ENCODE results near the gene HMG20A. TPM values are rescaled to one million over a fixed set of nuclear protein-coding genes. Genes with fewer than 3 reads are reported as not detected.

The HMG20A gene
- polyA plus RNA-seq, 2 donors: 6.5 to 7.0 TPM

GRCh38 chr15:77425104-77425503, 4.4 kb downstream of the HMG20A start:
- no peak overlapping the region for H3K4me3 ChIP-seq (ENCODE audit: low read depth in 1 of 2, low read length in 2 of 2)
- H3K27me3 ChIP-seq (ENCODE audit: control insufficient read depth in 1 of 2, insufficient read depth in 2 of 2, low read length in 2 of 2): no peaks in the 10 kb centered on the region
- no peaks in the 10 kb centered on the region for H3K4me1 ChIP-seq (ENCODE audit: control insufficient read depth in 2 of 2, insufficient read depth in 2 of 2, low read length in 1 of 2)
- no peak overlapping the region for H3K27ac ChIP-seq (ENCODE audit: low read depth in 2 of 2, low read length in 1 of 2)
- 87 to 92% methylated on average over 3 of the region's 3 CpGs for WGBS, 2 donors
- no peaks in the 10 kb centered on the region for H3K36me3 ChIP-seq (ENCODE audit: control insufficient read depth in 2 of 2, insufficient read depth in 2 of 2, low read length in 1 of 2)
- no peaks in the 10 kb centered on the region for H3K9me3 ChIP-seq (ENCODE audit: control insufficient read depth in 2 of 2, insufficient read depth in 1 of 2, low read depth in 1 of 2, low read length in 1 of 2)

- H3K36me3 ChIP-seq (ENCODE audit: control insufficient read depth in 2 of 2, insufficient read depth in 2 of 2, low read length in 1 of 2): no peaks in the 10 kb centered on the region
- no peak overlapping the region for H3K27ac ChIP-seq (ENCODE audit: low read depth in 2 of 2, low read length in 1 of 2)
- 79 to 94% methylated on average over 1 of the region's 1 CpG for WGBS, 2 donors
- H3K4me3 ChIP-seq (ENCODE audit: low read depth in 1 of 2, low read length in 2 of 2): no peak overlapping the region
- no peaks in the 10 kb centered on the region for H3K9me3 ChIP-seq (ENCODE audit: control insufficient read depth in 2 of 2, insufficient read depth in 1 of 2, low read depth in 1 of 2, low read length in 1 of 2)
- no peaks in the 10 kb centered on the region for H3K27me3 ChIP-seq (ENCODE audit: control insufficient read depth in 1 of 2, insufficient read depth in 2 of 2, low read length in 2 of 2)
- no peaks in the 10 kb centered on the region for H3K4me1 ChIP-seq (ENCODE audit: control insufficient read depth in 2 of 2, insufficient read depth in 2 of 2, low read length in 1 of 2)
These were observed 5.7 kb downstream of the HMG20A start for GRCh38 chr15:77426377-77426776.

GRCh38 chr15:77426871-77427270, 6.2 kb downstream of the HMG20A start:
- no peak overlapping the region for H3K27ac ChIP-seq (ENCODE audit: low read depth in 2 of 2, low read length in 1 of 2)
- H3K27me3 ChIP-seq (ENCODE audit: control insufficient read depth in 1 of 2, insufficient read depth in 2 of 2, low read length in 2 of 2): no peaks in the 10 kb centered on the region
- H3K4me1 ChIP-seq (ENCODE audit: control insufficient read depth in 2 of 2, insufficient read depth in 2 of 2, low read length in 1 of 2): no peaks in the 10 kb centered on the region
- WGBS, 2 donors: 86 to 89% methylated on average over 1 of the region's 1 CpG
- no peaks in the 10 kb centered on the region for H3K9me3 ChIP-seq (ENCODE audit: control insufficient read depth in 2 of 2, insufficient read depth in 1 of 2, low read depth in 1 of 2, low read length in 1 of 2)
- no peak overlapping the region for H3K4me3 ChIP-seq (ENCODE audit: low read depth in 1 of 2, low read length in 2 of 2)
- H3K36me3 ChIP-seq (ENCODE audit: control insufficient read depth in 2 of 2, insufficient read depth in 2 of 2, low read length in 1 of 2): no peaks in the 10 kb centered on the region

DNA sequence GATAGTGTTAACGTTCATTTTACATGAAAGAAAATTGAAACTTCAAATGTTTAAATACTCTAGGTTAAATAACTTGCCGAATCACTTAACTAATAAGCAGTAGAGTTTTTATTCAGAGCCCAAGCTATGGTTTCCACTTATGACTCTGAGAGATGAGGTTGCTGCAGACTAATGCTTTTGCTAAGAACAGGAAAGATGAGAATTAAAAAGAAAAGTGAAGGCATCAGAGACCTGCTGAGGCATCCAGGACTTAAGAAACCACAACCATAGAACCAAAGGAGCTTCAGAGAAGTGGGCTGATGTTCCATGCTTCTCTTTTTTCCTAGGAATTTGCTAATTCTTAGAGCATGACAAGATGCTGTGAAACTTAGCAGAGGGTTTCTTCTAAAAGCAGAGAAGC, 9.5 kb downstream of the HMG20A start:
- no peaks in the 10 kb centered on the region for H3K9me3 ChIP-seq (ENCODE audit: control insufficient read depth in 2 of 2, insufficient read depth in 1 of 2, low read depth in 1 of 2, low read length in 1 of 2)
- H3K4me1 ChIP-seq (ENCODE audit: control insufficient read depth in 2 of 2, insufficient read depth in 2 of 2, low read length in 1 of 2): no peaks in the 10 kb centered on the region
- WGBS, 2 donors: 71% methylated on average over 2 of the region's 2 CpGs

DNA sequence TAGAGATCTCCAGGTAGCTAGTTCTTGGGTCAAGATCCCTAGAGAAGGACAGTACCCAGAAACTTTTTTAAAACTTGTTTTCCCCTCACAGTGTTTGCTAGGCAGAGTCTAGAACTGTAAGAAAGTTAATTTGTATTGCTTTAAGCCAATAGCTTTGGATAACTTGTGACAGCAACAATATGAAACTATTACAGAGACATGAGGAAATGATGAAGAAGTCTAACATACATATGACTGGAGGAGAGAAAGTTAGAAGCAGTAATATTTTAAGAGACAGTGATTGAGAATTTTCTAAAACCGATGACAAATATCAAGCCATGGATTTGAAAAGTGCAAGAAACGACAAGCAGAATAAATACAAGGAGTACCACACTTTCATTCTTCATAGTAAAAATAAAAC, 10.0 kb downstream of the HMG20A start:
- no peaks in the 10 kb centered on the region for H3K27me3 ChIP-seq (ENCODE audit: control insufficient read depth in 1 of 2, insufficient read depth in 2 of 2, low read length in 2 of 2)
- no peaks in the 10 kb centered on the region for H3K9me3 ChIP-seq (ENCODE audit: control insufficient read depth in 2 of 2, insufficient read depth in 1 of 2, low read depth in 1 of 2, low read length in 1 of 2)
- H3K27ac ChIP-seq (ENCODE audit: low read depth in 2 of 2, low read length in 1 of 2): no peak overlapping the region
- no peaks in the 10 kb centered on the region for H3K4me1 ChIP-seq (ENCODE audit: control insufficient read depth in 2 of 2, insufficient read depth in 2 of 2, low read length in 1 of 2)
- no peak overlapping the region for H3K4me3 ChIP-seq (ENCODE audit: low read depth in 1 of 2, low read length in 2 of 2)
- H3K36me3 ChIP-seq (ENCODE audit: control insufficient read depth in 2 of 2, insufficient read depth in 2 of 2, low read length in 1 of 2): no peaks in the 10 kb centered on the region
- WGBS, 2 donors: 74 to 76% methylated on average over 2 of the region's 2 CpGs

More for the DNA sequence above, 9.5 kb downstream of the HMG20A start:
- Histone ChIP-seq H3K27ac (ENCODE audit: low read depth in 2 of 2, low read length in 1 of 2) (no peak overlapping the region), H3K4me3 (ENCODE audit: low read depth in 1 of 2, low read length in 2 of 2) (no peak overlapping the region), H3K27me3 (ENCODE audit: control insufficient read depth in 1 of 2, insufficient read depth in 2 of 2, low read length in 2 of 2) (no peaks in the 10 kb centered on the region), H3K36me3 (ENCODE audit: control insufficient read depth in 2 of 2, insufficient read depth in 2 of 2, low read length in 1 of 2) (no peaks in the 10 kb centered on the region)

DNA sequence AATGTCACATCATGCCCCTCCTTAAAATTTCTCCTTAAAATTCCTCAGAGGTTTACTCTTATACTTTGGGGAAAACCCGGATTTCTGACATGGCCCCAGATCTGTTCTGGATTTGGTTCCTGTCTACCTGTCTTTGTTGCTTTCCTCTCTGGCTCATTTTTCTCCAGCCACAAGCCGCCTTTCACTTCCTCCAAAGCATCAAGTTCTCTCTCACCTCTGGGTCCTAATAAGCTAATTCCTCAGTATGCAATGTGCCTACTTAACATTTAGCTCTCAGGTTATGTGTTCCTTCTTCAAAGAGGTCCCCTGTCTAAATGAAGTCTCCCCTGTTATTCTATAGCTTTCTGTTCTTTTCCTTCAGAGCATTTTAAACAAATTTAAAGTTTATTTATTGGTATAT, 16.1 kb downstream of the HMG20A start:
- Histone ChIP-seq H3K27ac (ENCODE audit: low read depth in 2 of 2, low read length in 1 of 2) (no peak overlapping the region), H3K9me3 (ENCODE audit: control insufficient read depth in 2 of 2, insufficient read depth in 1 of 2, low read depth in 1 of 2, low read length in 1 of 2) (no peaks in the 10 kb centered on the region), H3K4me3 (ENCODE audit: low read depth in 1 of 2, low read length in 2 of 2) (no peak overlapping the region), H3K4me1 (ENCODE audit: control insufficient read depth in 2 of 2, insufficient read depth in 2 of 2, low read length in 1 of 2) (no peaks in the 10 kb centered on the region), H3K36me3 (ENCODE audit: control insufficient read depth in 2 of 2, insufficient read depth in 2 of 2, low read length in 1 of 2) (no peaks in the 10 kb centered on the region), H3K27me3 (ENCODE audit: control insufficient read depth in 1 of 2, insufficient read depth in 2 of 2, low read length in 2 of 2) (no peaks in the 10 kb centered on the region)
- 91 to 92% methylated on average over 2 of the region's 2 CpGs for WGBS, 2 donors

GRCh38 chr15:77437264-77437663, 16.6 kb downstream of the HMG20A start:
- 88 to 89% methylated on average over 4 of the region's 4 CpGs for WGBS, 2 donors
- Histone ChIP-seq H3K4me3 (ENCODE audit: low read depth in 1 of 2, low read length in 2 of 2) (no peak overlapping the region), H3K27ac (ENCODE audit: low read depth in 2 of 2, low read length in 1 of 2) (no peak overlapping the region), H3K9me3 (ENCODE audit: control insufficient read depth in 2 of 2, insufficient read depth in 1 of 2, low read depth in 1 of 2, low read length in 1 of 2) (no peaks in the 10 kb centered on the region), H3K36me3 (ENCODE audit: control insufficient read depth in 2 of 2, insufficient read depth in 2 of 2, low read length in 1 of 2) (no peaks in the 10 kb centered on the region), H3K4me1 (ENCODE audit: control insufficient read depth in 2 of 2, insufficient read depth in 2 of 2, low read length in 1 of 2) (no peaks in the 10 kb centered on the region), H3K27me3 (ENCODE audit: control insufficient read depth in 1 of 2, insufficient read depth in 2 of 2, low read length in 2 of 2) (no peaks in the 10 kb centered on the region)

- Histone ChIP-seq H3K4me3 (ENCODE audit: low read depth in 1 of 2, low read length in 2 of 2) (no peak overlapping the region), H3K27me3 (ENCODE audit: control insufficient read depth in 1 of 2, insufficient read depth in 2 of 2, low read length in 2 of 2) (no peaks in the 10 kb centered on the region), H3K27ac (ENCODE audit: low read depth in 2 of 2, low read length in 1 of 2) (no peak overlapping the region), H3K9me3 (ENCODE audit: control insufficient read depth in 2 of 2, insufficient read depth in 1 of 2, low read depth in 1 of 2, low read length in 1 of 2) (no peaks in the 10 kb centered on the region), H3K4me1 (ENCODE audit: control insufficient read depth in 2 of 2, insufficient read depth in 2 of 2, low read length in 1 of 2) (no peaks in the 10 kb centered on the region), H3K36me3 (ENCODE audit: control insufficient read depth in 2 of 2, insufficient read depth in 2 of 2, low read length in 1 of 2) (no peaks in the 10 kb centered on the region)
- 66 to 82% methylated on average over 3 of the region's 3 CpGs for WGBS, 2 donors
These were observed 19.8 kb downstream of the HMG20A start for GRCh38 chr15:77440378-77440999.

GRCh38 chr15:77446840-77447390, 26.2 kb downstream of the HMG20A start:
- no peaks in the 10 kb centered on the region for H3K9me3 ChIP-seq (ENCODE audit: control insufficient read depth in 2 of 2, insufficient read depth in 1 of 2, low read depth in 1 of 2, low read length in 1 of 2)
- no peaks in the 10 kb centered on the region for H3K36me3 ChIP-seq (ENCODE audit: control insufficient read depth in 2 of 2, insufficient read depth in 2 of 2, low read length in 1 of 2)
- no peak overlapping the region for H3K4me3 ChIP-seq (ENCODE audit: low read depth in 1 of 2, low read length in 2 of 2)
- H3K27me3 ChIP-seq (ENCODE audit: control insufficient read depth in 1 of 2, insufficient read depth in 2 of 2, low read length in 2 of 2): no peaks in the 10 kb centered on the region
- WGBS, 2 donors: 70 to 80% methylated on average over 4 of the region's 4 CpGs
- H3K4me1 ChIP-seq (ENCODE audit: control insufficient read depth in 2 of 2, insufficient read depth in 2 of 2, low read length in 1 of 2): no peaks in the 10 kb centered on the region
- no peak overlapping the region for H3K27ac ChIP-seq (ENCODE audit: low read depth in 2 of 2, low read length in 1 of 2)

GRCh38 chr15:77454265-77454664, 33.6 kb downstream of the HMG20A start:
- no peak overlapping the region for H3K4me3 ChIP-seq (ENCODE audit: low read depth in 1 of 2, low read length in 2 of 2)
- no peaks in the 10 kb centered on the region for H3K27me3 ChIP-seq (ENCODE audit: control insufficient read depth in 1 of 2, insufficient read depth in 2 of 2, low read length in 2 of 2)
- H3K36me3 ChIP-seq (ENCODE audit: control insufficient read depth in 2 of 2, insufficient read depth in 2 of 2, low read length in 1 of 2): no peaks in the 10 kb centered on the region
- WGBS, 2 donors: 95% methylated on average over 1 of the region's 1 CpG
- no peak overlapping the region for H3K27ac ChIP-seq (ENCODE audit: low read depth in 2 of 2, low read length in 1 of 2)
- H3K9me3 ChIP-seq (ENCODE audit: control insufficient read depth in 2 of 2, insufficient read depth in 1 of 2, low read depth in 1 of 2, low read length in 1 of 2): no peaks in the 10 kb centered on the region
- H3K4me1 ChIP-seq (ENCODE audit: control insufficient read depth in 2 of 2, insufficient read depth in 2 of 2, low read length in 1 of 2): no peaks in the 10 kb centered on the region

All from esophagus (tissue), 2 donors.